K562 (cell line): Measurements from ENCODE around the gene SLC22A12. TPM values are rescaled to one million over a fixed set of nuclear protein-coding genes. Genes with fewer than 3 reads are reported as not detected.

Experiments used
- C11orf30 ChIP-seq: fragments of 450-650 bp; IDR thresholded peaks from 2 replicates; pipeline ENCODE4 v1.6.1; 2016; ENCODE audit warnings: low read depth, mild to moderate bottlenecking
- E2F8 ChIP-seq: fragments of 450-650 bp; IDR thresholded peaks from 2 replicates; pipeline ENCODE4 v1.7.1; 2018; ENCODE audit warnings: mild to moderate bottlenecking, low read depth; ENCODE audit not compliant: partially characterized antibody
- E4F1 ChIP-seq: fragments of 250-450 bp; sonication (Bioruptor Pico); IDR thresholded peaks from 2 replicates; pipeline ENCODE4 v1.5.0; 2021; ENCODE audit warnings: mild to moderate bottlenecking, borderline replicate concordance
- EP400 ChIP-seq: fragments of 450-650 bp; IDR thresholded peaks from 2 replicates; pipeline ENCODE4 v1.6.1; 2017; ENCODE audit warnings: antibody characterized with exemption, mild to moderate bottlenecking, moderate library complexity
- FOXJ3 ChIP-seq: sonication (generic); formaldehyde crosslinking; IDR thresholded peaks from 2 replicates; pipeline ENCODE4 v1.4.0; 2020; ENCODE audit warnings: mild to moderate bottlenecking, missing genetic modification reagents
- GATA2 ChIP-seq: sonication (generic); formaldehyde crosslinking; IDR thresholded peaks from 2 replicates; pipeline ENCODE4 v1.4.0; 2020; ENCODE audit warnings: mild to moderate bottlenecking, missing genetic modification reagents
- HES1 ChIP-seq: fragments of 450-650 bp; IDR thresholded peaks from 2 replicates; pipeline ENCODE4 v1.6.1; 2016; ENCODE audit warnings: low read depth, mild to moderate bottlenecking, moderate library complexity
- HLTF ChIP-seq: fragments of 450-650 bp; IDR thresholded peaks from 2 replicates; pipeline ENCODE4 v1.6.1; 2016
- HMG20A ChIP-seq: fragments of 450-650 bp; formaldehyde crosslinking; conservative IDR thresholded peaks from 2 replicates; pipeline ENCODE4 v1.4.0; 2020; ENCODE audit warnings: mild to moderate bottlenecking, mixed read lengths
- MAFG ChIP-seq: fragments of 450-650 bp; conservative IDR thresholded peaks from 2 replicates; pipeline ENCODE4 v1.6.1; 2016; ENCODE audit warnings: missing genetic modification characterization, missing compliant biosample characterization
- MYC ChIP-seq, 2 experiments: fragments of 250-450 bp in 1 of 2; sonication (Bioruptor Pico) in 1 of 2; IDR thresholded peaks; 2 replicates each; pipeline versions ENCODE4 v1.5.1 to v1.6.1; 2012 to 2021; ENCODE audit warnings: low read depth in 2 of 2, borderline replicate concordance in 1 of 2, improper control_type of control experiment in 1 of 2, low read length in 1 of 2, mild to moderate bottlenecking in 1 of 2, moderate library complexity in 1 of 2
- OTX1 ChIP-seq: fragments of 450-650 bp; formaldehyde crosslinking; IDR thresholded peaks from 2 replicates; pipeline ENCODE4 v1.4.0; 2022; ENCODE audit warnings: mild to moderate bottlenecking
- RAD21 ChIP-seq, 2 experiments: fragments of 250-450 bp in 1 of 2; fragments of 450-650 bp in 1 of 2; sonication (Bioruptor Pico) in 1 of 2; formaldehyde crosslinking in 1 of 2; IDR thresholded peaks in 1 of 2; conservative IDR thresholded peaks in 1 of 2; 2 replicates each; pipeline versions ENCODE4 v1.4.0 to v1.8.0; 2020 to 2022; ENCODE audit warnings: mild to moderate bottlenecking in 2 of 2, moderate library complexity in 1 of 2
- RBFOX2 ChIP-seq: fragments of 200-400 bp; formaldehyde crosslinking; IDR thresholded peaks from 2 replicates; pipeline ENCODE4 v1.6.1; 2017; ENCODE audit warnings: low read depth, mild to moderate bottlenecking, low read length, moderate library complexity
- RBM39 ChIP-seq: fragments of 200-400 bp; formaldehyde crosslinking; optimal IDR thresholded peaks from 2 replicates; pipeline ENCODE3; 2018; ENCODE audit warnings: low read depth, low read length
- SMAD3 ChIP-seq: fragments of 450-650 bp; formaldehyde crosslinking; conservative IDR thresholded peaks from 2 replicates; pipeline ENCODE4 v1.4.0; 2020; ENCODE audit warnings: mild to moderate bottlenecking
- TEAD4 ChIP-seq, 2 experiments: sonication (generic) in 1 of 2; formaldehyde crosslinking in 1 of 2; IDR thresholded peaks; 2 replicates each; pipeline versions ENCODE4 v1.6.1 to v1.8.0; 2012 to 2022; ENCODE audit warnings: borderline replicate concordance in 1 of 2, inconsistent platforms in 1 of 2, low read length in 1 of 2, mild to moderate bottlenecking in 1 of 2, missing genetic modification reagents in 1 of 2
- USF1 ChIP-seq: sonication (generic); formaldehyde crosslinking; IDR thresholded peaks from 2 replicates; pipeline ENCODE4 v1.9.0; 2022; ENCODE audit warnings: mild to moderate bottlenecking, missing genetic modification reagents
- ZNF143 ChIP-seq: sonication (generic); formaldehyde crosslinking; IDR thresholded peaks from 2 replicates; pipeline ENCODE4 v1.9.0; 2022; ENCODE audit warnings: mild to moderate bottlenecking, missing genetic modification reagents
- ZNF165 ChIP-seq: fragments of 250-450 bp; sonication (Bioruptor Pico); IDR thresholded peaks from 2 replicates; pipeline ENCODE4 v1.4.0; 2020; ENCODE audit warnings: borderline replicate concordance
- ZNF77 ChIP-seq: fragments of 250-450 bp; sonication (Bioruptor Pico); IDR thresholded peaks from 2 replicates; pipeline ENCODE4 v1.5.0; 2020
- ZNF785 ChIP-seq: fragments of 250-450 bp; sonication (Bioruptor Pico); IDR thresholded peaks from 2 replicates; pipeline ENCODE4 v1.4.0; 2020; ENCODE audit warnings: mild to moderate bottlenecking
- polyA plus RNA-seq, 8 experiments: library from polyadenylated mRNA; depleted of rRNA in 4 of 8; stranded (reverse) in 5 of 8; unstranded in 3 of 8; fragments of >200 nt; fragmentation: Nextera tagmentation in 2 of 8; fragmentation: Illumina TruSeq in 1 of 8; extraction: Ambion mirVana in 2 of 8; extraction: Trizol in 1 of 8; gene quantifications; 2 replicates each; pipeline versions ENCODE4 v1.2.1 to v1.2.3, GENCODE V29; 2011 to 2014; ENCODE audit warnings: inconsistent platforms in 1 of 8, missing spikeins in 1 of 8
- total RNA-seq, 7 experiments: library from RNA; depleted of rRNA in 6 of 7; stranded (reverse); fragments of >200 nt in 6 of 7; fragmentation: Illumina TruSeq in 2 of 7; extraction: Trizol in 2 of 7; gene quantifications; 2 replicates each; pipeline versions ENCODE4 v1.2.1 to v1.2.3, GENCODE V29; 2011 to 2021; ENCODE audit warnings: low replicate concordance in 1 of 7

Gene SLC22A12
- total and polyA plus RNA-seq, 9 of the 15 experiments (the other 6 are each of a cell fraction or from before 2014, with no cell fraction given) = not detected

- TF ChIP-seq HES1 = peak; percentile 12; the same call in 1 of the 2 replicates
- TF ChIP-seq SMAD3 = no peak
- no peak for TF ChIP-seq E4F1 (CRISPR knock-in tag)
- TF ChIP-seq HMG20A (CRISPR knock-in tag) = no peak
- TF ChIP-seq RBM39 = no peak
- no peak for TF ChIP-seq ZNF165 (CRISPR knock-in tag)
- no peak for TF ChIP-seq GATA2 (CRISPR knock-in tag)
- TF ChIP-seq ZNF143 = no peak
- TF ChIP-seq ZNF77 = no peak
- TF ChIP-seq FOXJ3 (CRISPR knock-in tag) = no peak
- 0 out of 2 replicates have a peak, but pooled peaks have one; percentile 6 for TF ChIP-seq MAFG
- TF ChIP-seq E2F8 = no peak
- no peak for TF ChIP-seq OTX1 (CRISPR knock-in tag)
- TF ChIP-seq RAD21 (CRISPR knock-in tag; conservative IDR thresholded peaks at IDR 0.05 in 1 of 2, IDR thresholded peaks at IDR 0.05 in 1 of 2) = peak in 1 of 2 experiments; percentile 9; a peak in 1 of 4 replicates
- peak; percentile 68 for TF ChIP-seq MYC (IDR thresholded peaks at IDR 0.05; ENCODE audit: low read depth, low read length)
- TF ChIP-seq MYC (CRISPR knock-in tag; IDR thresholded peaks at IDR 0.05; ENCODE audit: borderline replicate concordance, low read depth) = no peak
- no peak for TF ChIP-seq HLTF
- peak; percentile 35; the same call in 1 of the 2 replicates for TF ChIP-seq EP400
- TF ChIP-seq USF1 (CRISPR knock-in tag) = peak; percentile 85
- TF ChIP-seq C11orf30 = peak; percentile 52
- no peak for TF ChIP-seq ZNF785 (CRISPR knock-in tag)
- no peak for TF ChIP-seq TEAD4 (IDR thresholded peaks at IDR 0.05; ENCODE audit: low read length)
- no peak for TF ChIP-seq TEAD4 (CRISPR knock-in tag; IDR thresholded peaks at IDR 0.05; ENCODE audit: borderline replicate concordance)
- peak; percentile 66 for TF ChIP-seq RBFOX2
Observed at GRCh38 chr11:64571410-64572091, 19.5 kb upstream of the SLC22A12 start (continued).
